Measurements from ENCODE around the gene PANK4.

GRCh38 chr1:2481885-2482284 lies 44.5 kb downstream of the PANK4 start:
- no peak for TF ChIP-seq CTCF (IDR thresholded peaks at IDR 0.05; ENCODE audit: extremely low read depth in 1 of 2, insufficient read depth in 1 of 2, low read depth in 1 of 2, low read length in 2 of 2)
- TF ChIP-seq POLR2A (IDR thresholded peaks at IDR 0.05; ENCODE audit: low read depth, low read length): no peak
- TF ChIP-seq EZH2 (IDR thresholded peaks at IDR 0.05; ENCODE audit: borderline replicate concordance, low read depth, low read length, severe bottlenecking): no peak
- TF ChIP-seq, protein P1, sequence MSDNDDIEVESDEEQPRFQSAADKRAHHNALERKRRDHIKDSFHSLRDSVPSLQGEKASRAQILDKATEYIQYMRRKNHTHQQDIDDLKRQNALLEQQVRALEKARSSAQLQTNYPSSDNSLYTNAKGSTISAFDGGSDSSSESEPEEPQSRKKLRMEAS (IDR thresholded peaks at IDR 0.05; ENCODE audit: insufficient read depth, insufficient read length): no peak
- no peak for TF ChIP-seq POLR2AphosphoS5 (IDR thresholded peaks at IDR 0.05; ENCODE audit: insufficient read depth, low read depth, low read length)
- TF ChIP-seq FOS (IDR thresholded peaks at IDR 0.05; ENCODE audit: borderline replicate concordance, insufficient read depth, low read length): no peak
- no peak for TF ChIP-seq MYC (IDR thresholded peaks at IDR 0.05; ENCODE audit: low read depth, low read length)
- TF ChIP-seq JUN (IDR thresholded peaks at IDR 0.05; ENCODE audit: borderline replicate concordance, insufficient read depth, insufficient read length, low read depth): no peak

All from endothelial cell of umbilical vein (primary cell).